K562 (cell line): ENCODE data around the gene DNAH10. TPM values are rescaled to one million over a fixed set of nuclear protein-coding genes. Genes with fewer than 3 reads are reported as not detected.

Experiments
- ATAC-seq: fragments of 200-7000 bp; cut with Tn5 transposase; 3 replicates; pipeline ENCODE4 v1.9.1; 2020; ENCODE audit warnings: moderate library complexity
- BruUV-seq: library from RNA; stranded (reverse); fragments of 400-500 nt; replicated peaks from 2 replicates; lab custom pipeline; 2021; lab: Mats Ljungman, UMichigan
- CTCF ChIA-PET: fragments of 300-600 bp; formaldehyde crosslinking; extraction: SDS; loops from one replicate; lab custom pipeline; 2021; ENCODE audit warnings: low intra/inter-chr PET ratio; lab: Yijun Ruan, JAX
- POLR2A ChIA-PET: fragments of 300-600, 350-650 bp; sonication (Branson Sonifier 250); formaldehyde crosslinking; extraction: SDS; loops from one replicate; lab custom pipeline; 2021; ENCODE audit warnings: antibody characterized with exemption, inconsistent platforms; lab: Yijun Ruan, JAX
- DNase-seq, 4 experiments: peaks; one replicate each; pipeline versions ENCODE4 v3.0.0 to v3.0.0-alpha.2; 2011 to 2018; ENCODE audit warnings: low spot score in 3 of 4, mixed read lengths in 3 of 4; ENCODE audit errors: extremely low read depth in 1 of 4
- FAIRE-seq: peaks from 2 replicates; lab custom pipeline; 2011; peaks lifted over from hg19 to GRCh38; lab: Jason Lieb, UNC
- H2AFZ ChIP-seq: 2 replicates; pipeline ENCODE4 v1.6.0; 2011; ENCODE audit warnings: low read depth, low read length, control low read depth, inconsistent platforms
- H3K27ac ChIP-seq: fragments of 200-600 bp; 3 replicates; pipeline ENCODE4 v1.8.0; 2011; ENCODE audit warnings: low read depth, mild to moderate bottlenecking, control low read depth, inconsistent platforms, low read length, moderate library complexity, mixed read lengths; ENCODE audit errors: extremely low read depth
- H3K27me3 ChIP-seq, 2 experiments: fragments of 300-600 bp in 1 of 2; 2 replicates in 1 of 2; 3 replicates in 1 of 2; pipeline versions ENCODE4 v1.6.0 to v1.8.0; 2011; ENCODE audit warnings: inconsistent platforms in 2 of 2, low read length in 2 of 2, mild to moderate bottlenecking in 1 of 2, mixed read lengths in 1 of 2, moderate library complexity in 1 of 2; ENCODE audit not compliant: control insufficient read depth in 2 of 2, insufficient read depth in 2 of 2
- H3K36me3 ChIP-seq: fragments of 300-600 bp; 3 replicates; pipeline ENCODE4 v1.8.0; 2011; ENCODE audit warnings: mild to moderate bottlenecking, low read length, inconsistent platforms; ENCODE audit not compliant: control insufficient read depth, insufficient read depth
- H3K4me1 ChIP-seq, 2 experiments: fragments of 200-600 bp in 1 of 2; replicated peaks in 1 of 2; 2 replicates in 1 of 2; 3 replicates in 1 of 2; pipeline versions ENCODE4 v1.5.1 to v1.8.0; 2011; ENCODE audit warnings: inconsistent platforms in 2 of 2, low read length in 2 of 2, mild to moderate bottlenecking in 1 of 2, mixed read lengths in 1 of 2, moderate library complexity in 1 of 2; ENCODE audit not compliant: control insufficient read depth in 2 of 2, insufficient read depth in 2 of 2
- H3K4me2 ChIP-seq: 2 replicates; pipeline ENCODE4 v1.6.1; 2011; ENCODE audit warnings: low read length, control low read depth, inconsistent platforms, mixed read lengths; ENCODE audit not compliant: insufficient read depth
- H3K4me3 ChIP-seq: fragments of 200-600 bp; sonication (generic), shearing (Covaris generic); 2 replicates; pipeline ENCODE4 v1.5.1; 2016; ENCODE audit warnings: control low read depth, inconsistent platforms
- H3K79me2 ChIP-seq: fragments of 200-600 bp; 3 replicates; pipeline ENCODE4 v1.8.0; 2011; ENCODE audit warnings: low read length, inconsistent platforms; ENCODE audit not compliant: control insufficient read depth, insufficient read depth
- H3K9ac ChIP-seq, 2 experiments: 2 replicates each; pipeline versions ENCODE4 v1.6.0 to v1.6.1; 2011; ENCODE audit warnings: low read depth in 2 of 2, low read length in 2 of 2, control low read depth in 1 of 2, inconsistent platforms in 1 of 2, mild to moderate bottlenecking in 1 of 2, mixed read lengths in 1 of 2; ENCODE audit not compliant: insufficient read depth in 1 of 2
- H3K9me1 ChIP-seq: one replicate; pipeline ENCODE4 v1.6.0; 2011; ENCODE audit warnings: inconsistent platforms, mild to moderate bottlenecking, low read length, moderate library complexity; ENCODE audit not compliant: control insufficient read depth, insufficient read depth
- H3K9me3 ChIP-seq: replicated peaks from 2 replicates; pipeline ENCODE4 v1.5.1; 2011; ENCODE audit warnings: low read depth, low read length, inconsistent platforms; ENCODE audit not compliant: control insufficient read depth, insufficient read depth
- H4K20me1 ChIP-seq: replicated peaks from 2 replicates; pipeline ENCODE4 v1.6.1; 2011; ENCODE audit warnings: low read length, inconsistent platforms, mixed read lengths; ENCODE audit not compliant: control insufficient read depth, insufficient read depth
- BCL6 ChIP-seq: fragments of 250-450 bp; sonication (Bioruptor Pico); IDR thresholded peaks from 2 replicates; pipeline ENCODE4 v1.4.0; 2020
- FOXJ2 ChIP-seq: fragments of 200-800 bp; sonication (Bioruptor generic); IDR thresholded peaks from 2 replicates; pipeline ENCODE4 v1.6.1; 2016; ENCODE audit warnings: missing genetic modification characterization, missing compliant biosample characterization
- KLF13 ChIP-seq: fragments of 450-650 bp; IDR thresholded peaks from 2 replicates; pipeline ENCODE4 v1.6.1; 2016; ENCODE audit warnings: missing genetic modification characterization, low read depth, mild to moderate bottlenecking, missing compliant biosample characterization, moderate library complexity, borderline replicate concordance
- POLR2AphosphoS2 ChIP-seq: IDR thresholded peaks from 2 replicates; pipeline ENCODE4 v1.6.1; 2012; ENCODE audit warnings: low read length, improper control_type of control experiment
- WGBS: fragments of 100-300 bp; shearing (Covaris generic); methylation state at CpG from one replicate; pipeline ENCODE4 v1.1.6; 2016; ENCODE audit warnings: low coverage, mixed read lengths; ENCODE audit not compliant: insufficient coverage; ENCODE audit errors: missing lambda C conversion rate; 5-methylcytosine and 5-hydroxymethylcytosine counted together
- in situ Hi-C: fragments of 300-500 bp; cut with MboI; formaldehyde crosslinking; loops from 4 replicates; pipeline ENCODE4 v1.15.0; 2018; ENCODE audit warnings: inconsistent platforms, mixed read lengths
- intact Hi-C: fragments of 100-400 bp; cut with micrococcal nuclease; formaldehyde crosslinking; loops from 2 replicates; pipeline ENCODE4 v1.14.2; 2022
- polyA plus RNA-seq, 8 experiments: library from polyadenylated mRNA; depleted of rRNA in 4 of 8; stranded (reverse) in 5 of 8; unstranded in 3 of 8; fragments of >200 nt; fragmentation: Nextera tagmentation in 2 of 8; fragmentation: Illumina TruSeq in 1 of 8; extraction: Ambion mirVana in 2 of 8; extraction: Trizol in 1 of 8; gene quantifications; 2 replicates each; pipeline versions ENCODE4 v1.2.1 to v1.2.3, GENCODE V29; 2011 to 2014; ENCODE audit warnings: inconsistent platforms in 1 of 8, missing spikeins in 1 of 8
- small RNA-seq: library from RNA; depleted of rRNA; stranded (forward); fragments of <200 nt; gene quantifications from one replicate; pipeline ENCODE3, GENCODE V24; 2014
- total RNA-seq, 7 experiments: library from RNA; depleted of rRNA in 6 of 7; stranded (reverse); fragments of >200 nt in 6 of 7; fragmentation: Illumina TruSeq in 2 of 7; extraction: Trizol in 2 of 7; gene quantifications; 2 replicates each; pipeline versions ENCODE4 v1.2.1 to v1.2.3, GENCODE V29; 2011 to 2021; ENCODE audit warnings: low replicate concordance in 1 of 7
- TF ChIP-seq, protein P1 (sequence below), 2 experiments: fragments of 450-650 bp in 1 of 2; sonication (generic) in 1 of 2; formaldehyde crosslinking in 1 of 2; IDR thresholded peaks in 1 of 2; conservative IDR thresholded peaks in 1 of 2; 2 replicates each; pipeline versions ENCODE4 v1.6.1 to v1.8.1; 2016 to 2023; ENCODE audit warnings: mild to moderate bottlenecking in 2 of 2, moderate library complexity in 2 of 2, inconsistent platforms in 1 of 2, missing genetic modification reagents in 1 of 2
- TF ChIP-seq, protein P2 (sequence below): fragments of 250-450 bp; sonication (Bioruptor Pico); IDR thresholded peaks from 2 replicates; pipeline ENCODE4 v1.6.1; 2021; ENCODE audit warnings: mild to moderate bottlenecking

DNAH10 gene
- total and polyA plus RNA-seq, 9 of the 15 experiments (the other 6 are each of a cell fraction or from before 2014, with no cell fraction given) = 0.01 to 0.06 (median 0.04) TPM; not detected in 1

DNA sequence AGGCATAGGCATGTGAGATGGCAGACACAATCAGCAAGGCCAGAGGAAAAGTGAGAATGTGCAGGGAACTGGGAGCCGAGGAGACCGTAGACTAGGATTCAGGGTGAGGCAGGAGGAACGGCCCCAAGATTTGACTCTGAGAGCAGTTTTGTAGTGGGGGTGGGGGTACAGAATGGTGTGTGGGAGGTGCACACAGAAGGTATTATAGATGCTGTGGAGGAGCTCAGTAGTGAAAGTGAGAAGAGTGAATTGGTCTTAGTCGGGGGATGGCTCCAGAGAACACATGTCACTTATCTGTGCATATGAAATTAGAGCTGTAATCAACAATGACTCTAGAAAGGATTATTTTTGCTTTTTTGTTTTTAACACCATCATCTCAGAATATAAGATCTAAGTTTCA lies 222.8 kb downstream of the DNAH10 start:
- peaks cover 14% of the 10 kb centered on the region for H4K20me1 ChIP-seq
- ATAC-seq (no peak), DNase-seq (no peak), FAIRE-seq (no peak)
- TF ChIP-seq, protein P1, sequence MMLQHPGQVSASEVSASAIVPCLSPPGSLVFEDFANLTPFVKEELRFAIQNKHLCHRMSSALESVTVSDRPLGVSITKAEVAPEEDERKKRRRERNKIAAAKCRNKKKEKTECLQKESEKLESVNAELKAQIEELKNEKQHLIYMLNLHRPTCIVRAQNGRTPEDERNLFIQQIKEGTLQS (IDR thresholded peaks at IDR 0.05) = no peak
- TF ChIP-seq, protein P1 (CRISPR knock-in tag; conservative IDR thresholded peaks at IDR 0.05) = no peak
- TF ChIP-seq POLR2AphosphoS2 (no peak), BCL6 (CRISPR knock-in tag) (no peak), FOXJ2 (no peak), KLF13 (tag) (no peak)
- TF ChIP-seq, protein P2, sequence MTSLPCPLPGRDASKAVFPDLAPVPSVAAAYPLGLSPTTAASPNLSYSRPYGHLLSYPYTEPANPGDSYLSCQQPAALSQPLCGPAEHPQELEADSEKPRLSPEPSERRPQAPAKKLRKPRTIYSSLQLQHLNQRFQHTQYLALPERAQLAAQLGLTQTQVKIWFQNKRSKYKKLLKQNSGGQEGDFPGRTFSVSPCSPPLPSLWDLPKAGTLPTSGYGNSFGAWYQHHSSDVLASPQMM (CRISPR knock-in tag) = no peak
- H3K4me2 ChIP-seq = no peak overlapping the region
- WGBS = 93% methylated on average over 4 of the region's 4 CpGs
- H3K4me1 ChIP-seq = 0 out of 5 replicates have a peak, but pooled peaks cover 0 to 3% of the 10 kb centered on the region in 2 experiments
- ChIA-PET POLR2A (interaction anchor here (2.5 kb wide), 1 partner anchor 11 kb away, joined by 6 read pairs; no protein-coding TSS in a partner anchor), CTCF (interaction anchor here (1.0 kb wide), 1 partner anchor 46 kb away, joined by 3 read pairs; no protein-coding TSS in a partner anchor)
- intact Hi-C loops (loop anchor here (2.0 to 5.0 kb wide), 2 partner anchors 78 to 184 kb away; no protein-coding TSS in a partner anchor), in situ Hi-C loops (no loop called here)
- H3K9me3 ChIP-seq = no peaks in the 10 kb centered on the region
- no peak overlapping the region for H3K27ac ChIP-seq
- H3K36me3 ChIP-seq = peaks cover 44% of the 10 kb centered on the region
- no peaks in the 10 kb centered on the region for H3K9me1 ChIP-seq
- no peak overlapping the region for H3K9ac ChIP-seq
- H3K79me2 ChIP-seq = peaks cover 35% of the 10 kb centered on the region
- H3K27me3 ChIP-seq = no peaks in the 10 kb centered on the region
- no peak overlapping the region for H3K4me3 ChIP-seq
- BruUV-seq = no TSS peak
- H2AFZ ChIP-seq = no peak overlapping the region

Small RNA genes within 50 kb of the gene (small RNA-seq; reads per million reads assigned to genes)
- gene AC068790.4 (not detected), gene AC068790.6 (not detected)

Other genes with a start within 250 kb of the DNAH10 start
Only the 7 nearest of the 9 such genes appear.
- 121 and 146 TPM in 2 replicates for gene TMED2, start 177.7 kb upstream of the DNAH10 start, total RNA-seq (2014; rRNA removed)
- gene TMED2, start 177.7 kb upstream of the DNAH10 start, total RNA-seq (2014; rRNA removed; fragmentation: Illumina TruSeq; extraction: Trizol) = 190 and 208 TPM in 2 replicates
- 192 and 207 TPM in 2 replicates for gene TMED2, start 177.7 kb upstream of the DNAH10 start, total RNA-seq (2015; rRNA removed; fragmentation: Illumina TruSeq; extraction: Trizol)
- gene TMED2, start 177.7 kb upstream of the DNAH10 start, total RNA-seq (2021) = 191 and 217 TPM in 2 replicates
- gene TMED2, start 177.7 kb upstream of the DNAH10 start, polyA plus RNA-seq (2011; rRNA removed) = 158 and 206 TPM in 2 replicates
- gene TMED2, start 177.7 kb upstream of the DNAH10 start, polyA plus RNA-seq (2014; fragmentation: Illumina TruSeq; extraction: Trizol) = 168 and 192 TPM in 2 replicates
- gene TMED2, start 177.7 kb upstream of the DNAH10 start, polyA plus RNA-seq (2014; fragmentation: Nextera tagmentation; extraction: Ambion mirVana) = 100 to 1,000 TPM; 103 to 114 TPM
- gene TMED2, start 177.7 kb upstream of the DNAH10 start, polyA plus RNA-seq (2014; rRNA removed) = 142 and 146 TPM in 2 replicates
- gene DDX55, start 160.2 kb upstream of the DNAH10 start, total RNA-seq (2014; rRNA removed) = 51.9 and 55.1 TPM in 2 replicates
- 59.6 and 61.6 TPM in 2 replicates for gene DDX55, start 160.2 kb upstream of the DNAH10 start, total RNA-seq (2014; rRNA removed; fragmentation: Illumina TruSeq; extraction: Trizol)
- gene DDX55, start 160.2 kb upstream of the DNAH10 start, total RNA-seq (2015; rRNA removed; fragmentation: Illumina TruSeq; extraction: Trizol) = 59.7 and 61.1 TPM in 2 replicates
- gene DDX55, start 160.2 kb upstream of the DNAH10 start, total RNA-seq (2021) = 48.6 and 50.1 TPM in 2 replicates
- 55.7 and 60.9 TPM in 2 replicates for gene DDX55, start 160.2 kb upstream of the DNAH10 start, polyA plus RNA-seq (2011; rRNA removed)
- gene DDX55, start 160.2 kb upstream of the DNAH10 start, polyA plus RNA-seq (2014; fragmentation: Illumina TruSeq; extraction: Trizol) = 54.5 and 62.3 TPM in 2 replicates
- 10 to 100 TPM; 10.6 to 15.1 TPM for gene DDX55, start 160.2 kb upstream of the DNAH10 start, polyA plus RNA-seq (2014; fragmentation: Nextera tagmentation; extraction: Ambion mirVana)
- gene DDX55, start 160.2 kb upstream of the DNAH10 start, polyA plus RNA-seq (2014; rRNA removed) = 71.0 and 82.4 TPM in 2 replicates
- gene EIF2B1, start 128.6 kb upstream of the DNAH10 start, total RNA-seq (2014; rRNA removed) = 127 and 195 TPM in 2 replicates
- gene EIF2B1, start 128.6 kb upstream of the DNAH10 start, total RNA-seq (2014; rRNA removed; fragmentation: Illumina TruSeq; extraction: Trizol) = 65.2 and 72.8 TPM in 2 replicates
- gene EIF2B1, start 128.6 kb upstream of the DNAH10 start, total RNA-seq (2015; rRNA removed; fragmentation: Illumina TruSeq; extraction: Trizol) = 65.4 and 67.8 TPM in 2 replicates
- gene EIF2B1, start 128.6 kb upstream of the DNAH10 start, total RNA-seq (2021) = 93.2 and 103 TPM in 2 replicates
- gene EIF2B1, start 128.6 kb upstream of the DNAH10 start, polyA plus RNA-seq (2011; rRNA removed) = 54.0 and 58.6 TPM in 2 replicates
- 99.4 and 117 TPM in 2 replicates for gene EIF2B1, start 128.6 kb upstream of the DNAH10 start, polyA plus RNA-seq (2014; fragmentation: Illumina TruSeq; extraction: Trizol)
- 10 to 100 TPM; 35.7 to 43.8 TPM for gene EIF2B1, start 128.6 kb upstream of the DNAH10 start, polyA plus RNA-seq (2014; fragmentation: Nextera tagmentation; extraction: Ambion mirVana)
- gene EIF2B1, start 128.6 kb upstream of the DNAH10 start, polyA plus RNA-seq (2014; rRNA removed) = 76.8 and 82.4 TPM in 2 replicates
- 22.7 and 34.2 TPM in 2 replicates for gene GTF2H3, start 128.5 kb upstream of the DNAH10 start, total RNA-seq (2014; rRNA removed)
- 80.5 and 101 TPM in 2 replicates for gene GTF2H3, start 128.5 kb upstream of the DNAH10 start, total RNA-seq (2014; rRNA removed; fragmentation: Illumina TruSeq; extraction: Trizol)
- gene GTF2H3, start 128.5 kb upstream of the DNAH10 start, total RNA-seq (2015; rRNA removed; fragmentation: Illumina TruSeq; extraction: Trizol) = 46.0 and 50.9 TPM in 2 replicates
- gene GTF2H3, start 128.5 kb upstream of the DNAH10 start, total RNA-seq (2021) = 49.6 and 54.1 TPM in 2 replicates
- 72.7 and 99.7 TPM in 2 replicates for gene GTF2H3, start 128.5 kb upstream of the DNAH10 start, polyA plus RNA-seq (2011; rRNA removed)
- gene GTF2H3, start 128.5 kb upstream of the DNAH10 start, polyA plus RNA-seq (2014; fragmentation: Illumina TruSeq; extraction: Trizol) = 82.0 and 82.1 TPM in 2 replicates
- gene GTF2H3, start 128.5 kb upstream of the DNAH10 start, polyA plus RNA-seq (2014; fragmentation: Nextera tagmentation; extraction: Ambion mirVana) = 10 to 100 TPM; 34.2 to 39.3 TPM
- 37.9 and 42.6 TPM in 2 replicates for gene GTF2H3, start 128.5 kb upstream of the DNAH10 start, polyA plus RNA-seq (2014; rRNA removed)
- gene TCTN2, start 91.2 kb upstream of the DNAH10 start, total RNA-seq (2014; rRNA removed) = 3.5 and 4.4 TPM in 2 replicates
- 3.6 and 3.8 TPM in 2 replicates for gene TCTN2, start 91.2 kb upstream of the DNAH10 start, total RNA-seq (2014; rRNA removed; fragmentation: Illumina TruSeq; extraction: Trizol)
- gene TCTN2, start 91.2 kb upstream of the DNAH10 start, total RNA-seq (2015; rRNA removed; fragmentation: Illumina TruSeq; extraction: Trizol) = 4.3 and 4.4 TPM in 2 replicates
- gene TCTN2, start 91.2 kb upstream of the DNAH10 start, total RNA-seq (2021) = 4.6 and 5.5 TPM in 2 replicates
- 5.1 and 6.4 TPM in 2 replicates for gene TCTN2, start 91.2 kb upstream of the DNAH10 start, polyA plus RNA-seq (2011; rRNA removed)
- gene TCTN2, start 91.2 kb upstream of the DNAH10 start, polyA plus RNA-seq (2014; fragmentation: Illumina TruSeq; extraction: Trizol) = 4.8 and 5.1 TPM in 2 replicates
- gene TCTN2, start 91.2 kb upstream of the DNAH10 start, polyA plus RNA-seq (2014; fragmentation: Nextera tagmentation; extraction: Ambion mirVana) = 1 to 10 TPM in 1 of 2 experiments, under 1 TPM in 1; 0.58 to 1.2 TPM
- 2.2 TPM in 2 replicates for gene TCTN2, start 91.2 kb upstream of the DNAH10 start, polyA plus RNA-seq (2014; rRNA removed)
- 29.0 and 32.3 TPM in 2 replicates for gene ATP6V0A2, start 49.9 kb upstream of the DNAH10 start, total RNA-seq (2014; rRNA removed)
- 42.7 and 45.5 TPM in 2 replicates for gene ATP6V0A2, start 49.9 kb upstream of the DNAH10 start, total RNA-seq (2014; rRNA removed; fragmentation: Illumina TruSeq; extraction: Trizol)
- gene ATP6V0A2, start 49.9 kb upstream of the DNAH10 start, total RNA-seq (2015; rRNA removed; fragmentation: Illumina TruSeq; extraction: Trizol) = 27.8 and 30.9 TPM in 2 replicates
- 49.9 and 55.9 TPM in 2 replicates for gene ATP6V0A2, start 49.9 kb upstream of the DNAH10 start, total RNA-seq (2021)
- 85.5 and 97.9 TPM in 2 replicates for gene ATP6V0A2, start 49.9 kb upstream of the DNAH10 start, polyA plus RNA-seq (2011; rRNA removed)
- 27.7 TPM in 2 replicates for gene ATP6V0A2, start 49.9 kb upstream of the DNAH10 start, polyA plus RNA-seq (2014; fragmentation: Illumina TruSeq; extraction: Trizol)
- 10 to 100 TPM in 1 of 2 experiments, 1 to 10 TPM in 1; 7.4 to 20.5 TPM for gene ATP6V0A2, start 49.9 kb upstream of the DNAH10 start, polyA plus RNA-seq (2014; fragmentation: Nextera tagmentation; extraction: Ambion mirVana)
- 23.1 and 29.4 TPM in 2 replicates for gene ATP6V0A2, start 49.9 kb upstream of the DNAH10 start, polyA plus RNA-seq (2014; rRNA removed)
- gene CCDC92, start 210.5 kb downstream of the DNAH10 start, total RNA-seq (2014; rRNA removed) = 1.4 TPM in 2 replicates
- gene CCDC92, start 210.5 kb downstream of the DNAH10 start, total RNA-seq (2014; rRNA removed; fragmentation: Illumina TruSeq; extraction: Trizol) = 1.3 and 1.7 TPM in 2 replicates
- gene CCDC92, start 210.5 kb downstream of the DNAH10 start, total RNA-seq (2015; rRNA removed; fragmentation: Illumina TruSeq; extraction: Trizol) = 1.5 and 2.1 TPM in 2 replicates
- gene CCDC92, start 210.5 kb downstream of the DNAH10 start, total RNA-seq (2021) = 4.0 and 5.9 TPM in 2 replicates
- gene CCDC92, start 210.5 kb downstream of the DNAH10 start, polyA plus RNA-seq (2011; rRNA removed) = 2.6 and 6.8 TPM in 2 replicates
- gene CCDC92, start 210.5 kb downstream of the DNAH10 start, polyA plus RNA-seq (2014; fragmentation: Illumina TruSeq; extraction: Trizol) = 2.6 and 3.6 TPM in 2 replicates
- under 1 TPM; 0.27 to 0.30 TPM for gene CCDC92, start 210.5 kb downstream of the DNAH10 start, polyA plus RNA-seq (2014; fragmentation: Nextera tagmentation; extraction: Ambion mirVana)
- gene CCDC92, start 210.5 kb downstream of the DNAH10 start, polyA plus RNA-seq (2014; rRNA removed) = 3.1 and 3.4 TPM in 2 replicates